Measurements from ENCODE around the gene ARHGEF7.

- TF ChIP-seq CTCF (conservative IDR thresholded peaks at IDR 0.05; ENCODE audit: low read length): no peak
- TF ChIP-seq EZH2phosphoT487 (IDR thresholded peaks at IDR 0.05; ENCODE audit: borderline replicate concordance): no peak
These were observed 110.1 kb downstream of the ARHGEF7 start for GRCh38 chr13:111225166-111225565.
